Spleen (tissue), 13 donors: ENCODE data around the gene FAM151A. TPM values are rescaled to one million over a fixed set of nuclear protein-coding genes. Genes with fewer than 3 reads are reported as not detected.
A peak's percentile ranks its signal among the peaks of the same experiment; 100 is the strongest.

Experiments used
- DNase-seq: peaks from one replicate; pipeline ENCODE4 v3.0.0-alpha.2; 2020
- H3K27ac ChIP-seq, 8 donors: fragments of 200-600 bp; sonication (generic) in 7 of 8; 1 replicate in 4 of 8; 2 replicates in 4 of 8; pipeline versions ENCODE4 v1.5.0 to v1.8.0; 2016 to 2021; ENCODE audit warnings: inconsistent platforms in 4 of 8, mild to moderate bottlenecking in 4 of 8, moderate library complexity in 1 of 8
- H3K27me3 ChIP-seq, 7 donors: fragments of 200-600 bp; sonication (generic) in 6 of 7; replicated peaks in 1 of 7; 1 replicate in 4 of 7; 2 replicates in 3 of 7; pipeline versions ENCODE4 v1.5.0 to v1.8.0; 2016 to 2021; ENCODE audit warnings: inconsistent platforms in 3 of 7, mild to moderate bottlenecking in 1 of 7
- H3K36me3 ChIP-seq, 6 donors: fragments of 200-600 bp; sonication (generic) in 5 of 6; 1 replicate in 4 of 6; 2 replicates in 2 of 6; pipeline versions ENCODE4 v1.5.0 to v1.8.0; 2016 to 2021; ENCODE audit warnings: inconsistent platforms in 2 of 6
- H3K4me1 ChIP-seq, 6 donors: fragments of 200-600 bp; sonication (generic) in 5 of 6; 1 replicate in 3 of 6; 2 replicates in 3 of 6; pipeline versions ENCODE4 v1.5.0 to v1.8.0; 2016 to 2021; ENCODE audit warnings: inconsistent platforms in 3 of 6
- H3K4me3 ChIP-seq, 8 donors: fragments of 200-600 bp; sonication (generic) in 7 of 8; 1 replicate in 4 of 8; 2 replicates in 4 of 8; pipeline versions ENCODE4 v1.5.0 to v1.8.0; 2016 to 2021; ENCODE audit warnings: inconsistent platforms in 4 of 8, mild to moderate bottlenecking in 4 of 8, moderate library complexity in 2 of 8
- H3K9me3 ChIP-seq, 8 donors: fragments of 200-600 bp; sonication (generic) in 7 of 8; 1 replicate in 4 of 8; 2 replicates in 4 of 8; pipeline versions ENCODE4 v1.5.0 to v1.8.0; 2016 to 2021; ENCODE audit warnings: inconsistent platforms in 4 of 8
- CTCF ChIP-seq, 11 experiments: fragments of 200-600 bp in 7 of 11; fragments of 450-650 bp in 4 of 11; sonication (generic) in 4 of 11; IDR thresholded peaks in 8 of 11; conservative IDR thresholded peaks in 3 of 11; 1 replicate in 7 of 11; 2 replicates in 4 of 11; pipeline versions ENCODE4 v1.4.0 to v1.8.0; 2016 to 2021; ENCODE audit warnings: antibody characterized with exemption in 11 of 11, inconsistent platforms in 4 of 11, mild to moderate bottlenecking in 1 of 11
- POLR2A ChIP-seq, 3 donors: fragments of 450-650 bp; IDR thresholded peaks; one replicate each; pipeline ENCODE4 v1.5.1; 2017; ENCODE audit warnings: antibody characterized with exemption in 3 of 3, mild to moderate bottlenecking in 1 of 3
- POLR2AphosphoS5 ChIP-seq, 3 donors: sonication (generic); formaldehyde crosslinking; IDR thresholded peaks; one replicate each; pipeline ENCODE4 v1.5.1; 2017; ENCODE audit warnings: antibody characterized with exemption in 3 of 3
- WGBS, 5 donors: extraction: QIAGEN DNeasy Blood & Tissue Kit in 3 of 5; methylation state at CpG; one replicate each; pipeline versions ENCODE4 v1.1.5 to v1.1.7; 2013 to 2018; 5-methylcytosine and 5-hydroxymethylcytosine counted together
- intact Hi-C: fragments of 100-400 bp; cut with DNase I; formaldehyde crosslinking; loops from one replicate; pipeline ENCODE4 v1.15.0; 2023; ENCODE audit warnings: low total_unique reads
- long read RNA-seq, 2 donors: transcript quantifications; one replicate each; lab custom pipeline, GENCODE V29; 2026
- polyA plus RNA-seq, 3 donors: library from polyadenylated mRNA; stranded (reverse); fragments of 200-250 nt; gene quantifications; one replicate each; pipeline ENCODE4 v1.2.1, GENCODE V29; 2013
- total RNA-seq, 7 donors: library from RNA; depleted of rRNA in 3 of 7; stranded (reverse); fragments of >200 nt in 3 of 7; fragmentation: NEBNext Ultra II Directional in 4 of 7; extraction: Animal tissue kit (Norgen Biotek cat#: 25700) in 4 of 7; gene quantifications; one replicate each; pipeline versions ENCODE4 v1.1.0 to v1.2.1, GENCODE V29; 2016 to 2021
- donor health status: healthy with polysubstance abuse.
- donor health status: DM: no; HTN: no; CAD: no; lungs with moderate emphysema.
- donor health status: DM: no; HTN: no; CAD: no.
- donor health status: Bipolar disorder and iron deficiency.
- donor health status: healthy.
- donor health status: DM: no; HTN: no; CAD: no.
- donor health status: DM: yes; HTN: yes; CAD: no.

The FAM151A gene
- 1 to 10 TPM in 1 of 7 donors, under 1 TPM in 5, not detected in 1; 0.70 to 1.2 (median 0.75) TPM for total RNA-seq
- 1 to 10 TPM; 2.9 to 4.2 (median 3.8) TPM for polyA plus RNA-seq
- long read RNA-seq, donor 1 = 0 reads
- long read RNA-seq, donor 2 = 0 reads

- intact Hi-C loops = no loop called here
- Histone ChIP-seq H3K27me3 (no peaks in the 10 kb centered on the region), H3K4me1 (no peaks in the 10 kb centered on the region), H3K9me3 (no peaks in the 10 kb centered on the region), H3K27ac (no peak within 1 kb of the TSS), H3K36me3 (no peaks in the 10 kb centered on the region), H3K4me3 (no peak within 1 kb of the TSS)
- DNase-seq = peak; percentile 53
- no peak for TF ChIP-seq POLR2A (IDR thresholded peaks at IDR 0.05)
- no peak for TF ChIP-seq POLR2AphosphoS5 (IDR thresholded peaks at IDR 0.05)
- 79 to 90% (median 84%) methylated on average over 16 to 18 of the region's 18 CpGs for WGBS, 5 donors
These were observed at the start of gene FAM151A for GRCh38 chr1:54623216-54624007. Gene FAM151A (minus strand): TSS chr1:54623525. CDS start chr1:54623395, 130 bp downstream.

GRCh38 chr1:54671985-54672608 is 48.8 kb upstream of the FAM151A start:
- Histone ChIP-seq H3K27ac (no peak overlapping the region), H3K36me3 (no peaks in the 10 kb centered on the region), H3K4me1 (no peaks in the 10 kb centered on the region), H3K4me3 (no peak overlapping the region), H3K9me3 (peaks cover 0 to 14% (median 5%) of the 10 kb centered on the region in 8 donors), H3K27me3 (no peaks in the 10 kb centered on the region)
- 58 to 72% (median 69%) methylated on average over 6 of the region's 6 CpGs for WGBS, 5 donors
- DNase-seq = no peak
- intact Hi-C loops = no loop called here
- TF ChIP-seq POLR2A (IDR thresholded peaks at IDR 0.05) (no peak), CTCF (IDR thresholded peaks at IDR 0.05 in 8 of 11, conservative IDR thresholded peaks at IDR 0.05 in 3 of 11) (peak; percentile 33 to 80 (median 69))

- DNase-seq = no peak
- TF ChIP-seq POLR2AphosphoS5 (IDR thresholded peaks at IDR 0.05) (no peak), POLR2A (IDR thresholded peaks at IDR 0.05) (no peak), CTCF (IDR thresholded peaks at IDR 0.05 in 8 of 11, conservative IDR thresholded peaks at IDR 0.05 in 3 of 11) (no peak)
- Histone ChIP-seq H3K4me1 (no peaks in the 10 kb centered on the region), H3K27ac (no peak overlapping the region), H3K9me3 (peaks cover 0 to 5% (median under 1%) of the 10 kb centered on the region in 8 donors), H3K36me3 (no peaks in the 10 kb centered on the region), H3K27me3 (no peaks in the 10 kb centered on the region), H3K4me3 (no peak overlapping the region)
- intact Hi-C loops = no loop called here
- WGBS, 5 donors = 79 to 94% (median 91%) methylated on average over 2 of the region's 2 CpGs
These were observed 45.2 kb upstream of the FAM151A start for GRCh38 chr1:54668567-54668966.

GRCh38 chr1:54667797-54668196 is 44.5 kb upstream of the FAM151A start:
- no peaks in the 10 kb centered on the region for H3K36me3 ChIP-seq
- no peak for DNase-seq
- WGBS, 5 donors = 77 to 92% (median 91%) methylated on average over 2 of the region's 2 CpGs

More at GRCh38 chr1:54667797-54668196, 44.5 kb upstream of the FAM151A start:
- Histone ChIP-seq H3K27me3 (no peaks in the 10 kb centered on the region), H3K27ac (no peak overlapping the region), H3K4me3 (no peak overlapping the region), H3K4me1 (no peaks in the 10 kb centered on the region), H3K9me3 (no peaks in the 10 kb centered on the region)
- intact Hi-C loops = no loop called here
- TF ChIP-seq POLR2AphosphoS5 (IDR thresholded peaks at IDR 0.05) = no peak
- no peak for TF ChIP-seq POLR2A (IDR thresholded peaks at IDR 0.05)
- no peak for TF ChIP-seq CTCF (IDR thresholded peaks at IDR 0.05 in 8 of 11, conservative IDR thresholded peaks at IDR 0.05 in 3 of 11)
